Liver (tissue), 3 donors: ENCODE measurements around the gene KBTBD13.

Source experiments
- EGR1 ChIP-seq, 2 donors: IDR thresholded peaks; 2 replicates each; pipeline ENCODE4 v1.6.1; 2016 to 2018; ENCODE audit warnings: antibody characterized with exemption in 2 of 2, low read depth in 2 of 2
- FOXA1 ChIP-seq: IDR thresholded peaks from 2 replicates; pipeline ENCODE4 v1.6.1; 2016; ENCODE audit warnings: antibody characterized with exemption
- JUND ChIP-seq, 2 donors: IDR thresholded peaks; 2 replicates each; pipeline ENCODE4 v1.6.1; 2016; ENCODE audit warnings: antibody characterized with exemption in 2 of 2
- TAF1 ChIP-seq: conservative IDR thresholded peaks from 2 replicates; pipeline ENCODE4 v1.6.1; 2016; ENCODE audit warnings: antibody characterized with exemption, mild to moderate bottlenecking
- YY1 ChIP-seq: IDR thresholded peaks from 2 replicates; pipeline ENCODE4 v1.6.1; 2016; ENCODE audit warnings: antibody characterized with exemption, mild to moderate bottlenecking
- TF ChIP-seq, protein P1 (sequence below): fragments of 150-350 bp; IDR thresholded peaks from 2 replicates; pipeline ENCODE4 v1.5.1; 2017; ENCODE audit warnings: improper control_type of control experiment, low read depth, low read length; ENCODE audit not compliant: missing input control
- donor health status: healthy.
- donor health status: healthy.

GRCh38 chr15:65034719-65035118 lies 41.8 kb upstream of the KBTBD13 start:
- TF ChIP-seq, protein P1, sequence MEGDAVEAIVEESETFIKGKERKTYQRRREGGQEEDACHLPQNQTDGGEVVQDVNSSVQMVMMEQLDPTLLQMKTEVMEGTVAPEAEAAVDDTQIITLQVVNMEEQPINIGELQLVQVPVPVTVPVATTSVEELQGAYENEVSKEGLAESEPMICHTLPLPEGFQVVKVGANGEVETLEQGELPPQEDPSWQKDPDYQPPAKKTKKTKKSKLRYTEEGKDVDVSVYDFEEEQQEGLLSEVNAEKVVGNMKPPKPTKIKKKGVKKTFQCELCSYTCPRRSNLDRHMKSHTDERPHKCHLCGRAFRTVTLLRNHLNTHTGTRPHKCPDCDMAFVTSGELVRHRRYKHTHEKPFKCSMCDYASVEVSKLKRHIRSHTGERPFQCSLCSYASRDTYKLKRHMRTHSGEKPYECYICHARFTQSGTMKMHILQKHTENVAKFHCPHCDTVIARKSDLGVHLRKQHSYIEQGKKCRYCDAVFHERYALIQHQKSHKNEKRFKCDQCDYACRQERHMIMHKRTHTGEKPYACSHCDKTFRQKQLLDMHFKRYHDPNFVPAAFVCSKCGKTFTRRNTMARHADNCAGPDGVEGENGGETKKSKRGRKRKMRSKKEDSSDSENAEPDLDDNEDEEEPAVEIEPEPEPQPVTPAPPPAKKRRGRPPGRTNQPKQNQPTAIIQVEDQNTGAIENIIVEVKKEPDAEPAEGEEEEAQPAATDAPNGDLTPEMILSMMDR = no peak
- no peak for TF ChIP-seq TAF1
- no peak for TF ChIP-seq YY1
- TF ChIP-seq JUND (IDR thresholded peaks at IDR 0.05) = no peak
- no peak for TF ChIP-seq FOXA1
- no peak for TF ChIP-seq EGR1 (IDR thresholded peaks at IDR 0.05; ENCODE audit: low read depth in 2 of 2)
